Measurements from ENCODE around the gene PRDM1. TPM values are rescaled to one million over a fixed set of nuclear protein-coding genes. Genes with fewer than 3 reads are reported as not detected.

Gene PRDM1
- total and polyA plus RNA-seq, 2 of the 13 experiments (the other 11 are each of a cell fraction or from before 2014, with no cell fraction given), result 0.13 TPM; not detected in 1

- FAIRE-seq (no peak), DNase-seq (ENCODE audit: low spot score) (no peak), ATAC-seq (no peak)
- H3K4me2 ChIP-seq (ENCODE audit: low read depth, low read length), result no peak overlapping the region
- 24% methylated on average over 5 of the region's 5 CpGs for WGBS (ENCODE audit: low lambda C conversion rate)
- intact Hi-C loops (cut with micrococcal nuclease; ENCODE audit: unreplicated experiment), result no loop called here
- H3K79me2 ChIP-seq (ENCODE audit: insufficient read depth, low read length), result no peaks in the 10 kb centered on the region
- in situ Hi-C loops (cut with HindIII; ENCODE audit: extremely low pct_ligation_motif_present, low pct_unique_long_range_greater_than_20kb), result no loop called here
- peaks cover 1 to 8% of the 10 kb centered on the region in 2 experiments; a peak in 3 of 5 replicates for H3K27me3 ChIP-seq (ENCODE audit: control insufficient read depth in 1 of 2, insufficient read depth in 2 of 2, low read length in 2 of 2)
- peaks cover 5% of the 10 kb centered on the region for H3K4me1 ChIP-seq (ENCODE audit: insufficient read depth, low read length)
- H3K27ac ChIP-seq (ENCODE audit: extremely low read length, insufficient read depth, low read length), result no peak overlapping the region
- H3K4me3 ChIP-seq (replicated peaks in 1 of 3; ENCODE audit: insufficient read depth in 1 of 3, low read depth in 2 of 3, low read length in 3 of 3), result no peak overlapping the region
- no TSS peak for BruUV-seq (replicated peaks)
- no peak overlapping the region for H3K9ac ChIP-seq (ENCODE audit: insufficient read depth, low read depth, low read length)
- no peaks in the 10 kb centered on the region for H3K36me3 ChIP-seq (replicated peaks in 1 of 2; ENCODE audit: control insufficient read depth in 1 of 2, insufficient read depth in 2 of 2, low read length in 2 of 2)
- no peak overlapping the region for H2AFZ ChIP-seq (ENCODE audit: low read length)
- ChIA-PET POLR2A (no interaction called here), CTCF (ENCODE audit: low intra/inter-chr PET ratio, low total read pairs) (no interaction called here)
- H4K20me1 ChIP-seq (ENCODE audit: insufficient read depth, low read length), result no peaks in the 10 kb centered on the region
- H3K9me3 ChIP-seq (ENCODE audit: low read length), result no peaks in the 10 kb centered on the region
- TF ChIP-seq SP4 (CRISPR knock-in tag; IDR thresholded peaks at IDR 0.05), result no peak
- no peak for TF ChIP-seq ZNF446 (CRISPR knock-in tag; IDR thresholded peaks at IDR 0.05)
- no peak for TF ChIP-seq ZNF691 (CRISPR knock-in tag; IDR thresholded peaks at IDR 0.05; ENCODE audit: borderline replicate concordance, low read depth)
- no peak for TF ChIP-seq ZNF33B (CRISPR knock-in tag; IDR thresholded peaks at IDR 0.05)
- TF ChIP-seq ZNF274 (CRISPR knock-in tag; IDR thresholded peaks at IDR 0.05), result no peak
- TF ChIP-seq GLI4 (CRISPR knock-in tag; IDR thresholded peaks at IDR 0.05; ENCODE audit: borderline replicate concordance), result no peak
- TF ChIP-seq FOXA1 (IDR thresholded peaks at IDR 0.05), result no peak
- no peak for TF ChIP-seq FOXA1 (CRISPR knock-in tag; IDR thresholded peaks at IDR 0.05)
- TF ChIP-seq ZNF10 (CRISPR knock-in tag; IDR thresholded peaks at IDR 0.05; ENCODE audit: borderline replicate concordance, low read depth), result no peak
- TF ChIP-seq ZNF282 (IDR thresholded peaks at IDR 0.05; ENCODE audit: partially characterized antibody), result no peak
- no peak for TF ChIP-seq NFRKB (IDR thresholded peaks at IDR 0.05)
- TF ChIP-seq ZNF337 (CRISPR knock-in tag; IDR thresholded peaks at IDR 0.05; ENCODE audit: borderline replicate concordance, low read depth), result no peak
- no peak for TF ChIP-seq ZBTB8A (CRISPR knock-in tag; IDR thresholded peaks at IDR 0.05; ENCODE audit: borderline replicate concordance, low read depth)
- no peak for TF ChIP-seq XRCC5 (optimal IDR thresholded peaks at IDR 0.05; ENCODE audit: low read length)
- no peak for TF ChIP-seq EEA1 (CRISPR knock-in tag; IDR thresholded peaks at IDR 0.05; ENCODE audit: borderline replicate concordance)
- TF ChIP-seq CCDC6 (CRISPR knock-in tag; IDR thresholded peaks at IDR 0.05), result no peak
These were observed 29.9 kb upstream of the PRDM1 start for GRCh38 chr6:106056060-106056745.
